Skeletal muscle tissue (tissue), 4 donors: ENCODE measurements around the gene RFTN1. TPM values are rescaled to one million over a fixed set of nuclear protein-coding genes. Genes with fewer than 3 reads are reported as not detected.

ENCODE experiments used
- H3K27ac ChIP-seq: one replicate; pipeline ENCODE4 v1.7.0; 2013; ENCODE audit warnings: mild to moderate bottlenecking, low read depth, low read length, inconsistent platforms
- H3K27me3 ChIP-seq, 3 donors: one replicate each; pipeline ENCODE4 v1.7.0; 2013; ENCODE audit warnings: low read length in 3 of 3; ENCODE audit not compliant: control insufficient read depth in 3 of 3, insufficient read depth in 3 of 3
- H3K36me3 ChIP-seq, 3 donors: one replicate each; pipeline ENCODE4 v1.7.0; 2013; ENCODE audit warnings: low read length in 3 of 3; ENCODE audit not compliant: control insufficient read depth in 3 of 3, insufficient read depth in 3 of 3
- H3K4me1 ChIP-seq, 3 donors: one replicate each; pipeline ENCODE4 v1.7.0; 2013; ENCODE audit warnings: low read length in 3 of 3, mild to moderate bottlenecking in 3 of 3; ENCODE audit not compliant: control insufficient read depth in 3 of 3, insufficient read depth in 3 of 3
- H3K4me3 ChIP-seq, 3 donors: one replicate each; pipeline ENCODE4 v1.7.0; 2013; ENCODE audit warnings: low read length in 3 of 3
- H3K9ac ChIP-seq, 3 donors: one replicate each; pipeline ENCODE4 v1.7.0; 2013; ENCODE audit warnings: low read length in 3 of 3, mild to moderate bottlenecking in 3 of 3, moderate library complexity in 2 of 3, low read depth in 1 of 3
- H3K9me3 ChIP-seq, 3 donors: one replicate each; pipeline ENCODE4 v1.7.0; 2013; ENCODE audit warnings: low read length in 3 of 3; ENCODE audit not compliant: control insufficient read depth in 3 of 3
- total RNA-seq: library from RNA; depleted of rRNA; stranded (reverse); fragments of >200 nt; gene quantifications from one replicate; pipeline ENCODE4 v1.2.3, GENCODE V29; 2014
- donor health status: Osteomylitis.

Gene RFTN1
- total RNA-seq, 1 donor from 2014 or later, result 15.7 TPM

DNA sequence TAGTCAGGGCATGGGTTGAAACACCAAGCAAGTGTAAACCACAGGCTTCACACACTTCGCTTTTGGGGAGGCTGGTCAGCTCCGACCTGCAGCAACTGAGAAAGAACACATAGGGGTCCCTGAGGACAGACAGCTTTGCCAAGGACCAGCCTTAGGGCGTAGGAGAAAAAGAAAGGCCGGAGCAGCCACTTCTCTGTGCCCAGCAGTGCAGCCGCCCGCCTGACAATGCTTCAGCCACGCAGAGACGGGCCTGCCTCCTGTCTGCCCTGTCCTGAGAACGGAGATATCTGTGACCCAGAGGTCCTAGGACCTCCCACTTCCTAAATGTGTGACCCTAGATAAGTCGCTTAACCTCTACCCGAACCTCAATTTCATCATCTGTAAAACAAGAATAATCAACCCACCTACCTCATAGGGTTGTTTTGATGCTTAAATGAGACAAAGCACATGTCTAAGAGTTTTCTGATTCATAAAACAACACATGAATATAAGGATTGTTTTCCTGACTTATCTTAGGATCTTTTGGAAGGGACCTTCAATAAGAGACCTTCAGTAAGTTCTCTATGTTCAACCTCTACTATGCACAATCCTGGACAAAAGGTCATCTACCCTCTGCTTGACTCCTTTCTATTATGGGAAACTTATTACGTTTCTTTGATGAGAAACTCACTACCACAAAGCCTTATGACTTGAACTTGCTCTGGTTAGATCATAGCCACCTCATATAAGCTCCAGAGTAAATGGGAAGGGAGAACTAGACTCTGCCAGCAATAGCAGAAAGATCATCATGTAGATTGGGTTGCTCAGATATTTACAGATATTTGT is 32.9 kb upstream of the RFTN1 start:
- Histone ChIP-seq H3K27me3 (no peaks in the 10 kb centered on the region), H3K36me3 (no peaks in the 10 kb centered on the region), H3K9me3 (no peaks in the 10 kb centered on the region), H3K4me3 (no peak overlapping the region), H3K9ac (no peak overlapping the region), H3K27ac (peak overlapping the region; percentile 62), H3K4me1 (peaks cover 2 to 8% (median 8%) of the 10 kb centered on the region in 3 donors)

- Histone ChIP-seq H3K27me3 (no peaks in the 10 kb centered on the region), H3K36me3 (no peaks in the 10 kb centered on the region), H3K9ac (no peak overlapping the region), H3K9me3 (no peaks in the 10 kb centered on the region), H3K4me3 (no peak overlapping the region), H3K27ac (peak overlapping the region; percentile 62), H3K4me1 (peaks cover 0 to 8% (median 7%) of the 10 kb centered on the region in 3 donors)
Measured at GRCh38 chr3:16545413-16546185, 32.1 kb upstream of the RFTN1 start.

DNA sequence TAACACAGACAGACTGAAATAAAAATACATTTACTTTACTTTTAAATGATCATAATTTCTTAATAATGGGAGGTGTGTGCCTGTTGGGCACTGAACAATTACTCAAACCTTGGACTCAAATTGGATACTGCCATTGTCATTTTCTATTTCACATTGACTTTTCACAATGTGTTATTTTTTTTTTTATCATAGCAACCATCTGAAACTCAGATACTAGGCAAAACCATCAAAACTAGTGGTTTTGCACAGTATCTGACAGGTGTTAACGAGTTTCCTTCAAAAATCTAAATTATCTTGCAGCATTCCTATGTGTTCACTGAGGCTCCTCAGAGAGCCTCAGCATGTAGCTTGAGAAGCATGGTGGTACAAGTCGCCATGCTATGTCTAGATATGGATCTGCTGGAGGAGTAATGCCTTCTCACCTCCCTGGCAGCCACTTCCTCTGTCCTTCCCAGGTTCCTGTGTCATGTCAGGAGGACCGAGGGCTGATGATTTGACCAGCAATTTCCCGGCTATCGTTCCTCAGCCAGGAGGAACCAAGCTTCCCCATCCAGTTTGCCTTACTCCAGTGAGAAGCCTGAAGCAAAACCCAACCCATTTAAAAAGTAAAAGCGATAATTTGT is 29.9 kb upstream of the RFTN1 start:
- peaks cover 0 to 8% (median 2%) of the 10 kb centered on the region in 3 donors for H3K4me1 ChIP-seq
- H3K36me3 ChIP-seq, result no peaks in the 10 kb centered on the region
- no peak overlapping the region for H3K9ac ChIP-seq
- no peaks in the 10 kb centered on the region for H3K9me3 ChIP-seq
- no peak overlapping the region for H3K4me3 ChIP-seq
- no peak overlapping the region for H3K27ac ChIP-seq
- no peaks in the 10 kb centered on the region for H3K27me3 ChIP-seq

- Histone ChIP-seq H3K4me1 (peaks cover 0 to 3% (median 0%) of the 10 kb centered on the region in 3 donors), H3K36me3 (no peaks in the 10 kb centered on the region), H3K4me3 (no peak overlapping the region), H3K9me3 (no peaks in the 10 kb centered on the region), H3K9ac (no peak overlapping the region), H3K27me3 (no peaks in the 10 kb centered on the region), H3K27ac (no peak overlapping the region)
Measured at GRCh38 chr3:16538507-16538906, 25.0 kb upstream of the RFTN1 start.

- no peaks in the 10 kb centered on the region for H3K27me3 ChIP-seq
- H3K9ac ChIP-seq, result no peak overlapping the region
- no peaks in the 10 kb centered on the region for H3K9me3 ChIP-seq
- peaks cover 0 to 3% (median 0%) of the 10 kb centered on the region in 3 donors for H3K4me1 ChIP-seq
- no peaks in the 10 kb centered on the region for H3K36me3 ChIP-seq
- H3K27ac ChIP-seq, result no peak overlapping the region
- no peak overlapping the region for H3K4me3 ChIP-seq
Measured at GRCh38 chr3:16536996-16537395, 23.5 kb upstream of the RFTN1 start.

GRCh38 chr3:16536344-16536663 is 22.8 kb upstream of the RFTN1 start:
- peaks cover 0 to 3% (median 0%) of the 10 kb centered on the region in 3 donors for H3K4me1 ChIP-seq
- H3K9me3 ChIP-seq, result no peaks in the 10 kb centered on the region
- H3K4me3 ChIP-seq, result no peak overlapping the region
- no peaks in the 10 kb centered on the region for H3K27me3 ChIP-seq
- no peak overlapping the region for H3K27ac ChIP-seq
- H3K36me3 ChIP-seq, result no peaks in the 10 kb centered on the region
- no peak overlapping the region for H3K9ac ChIP-seq

GRCh38 chr3:16534640-16535262 is 21.3 kb upstream of the RFTN1 start:
- H3K4me1 ChIP-seq, result peaks cover 0 to 8% (median 0%) of the 10 kb centered on the region in 3 donors
- H3K36me3 ChIP-seq, result no peaks in the 10 kb centered on the region
- H3K4me3 ChIP-seq, result no peak overlapping the region
- H3K27me3 ChIP-seq, result no peaks in the 10 kb centered on the region
- H3K27ac ChIP-seq, result no peak overlapping the region
- H3K9me3 ChIP-seq, result no peaks in the 10 kb centered on the region
- H3K9ac ChIP-seq, result no peak overlapping the region

GRCh38 chr3:16533928-16534574 is 20.6 kb upstream of the RFTN1 start:
- H3K36me3 ChIP-seq, result no peaks in the 10 kb centered on the region

GRCh38 chr3:16529264-16529663 is 15.8 kb upstream of the RFTN1 start:
- Histone ChIP-seq H3K36me3 (no peaks in the 10 kb centered on the region), H3K9ac (peak overlapping the region in 1 of 3 donors; percentile 55), H3K4me1 (peaks cover 16 to 28% (median 17%) of the 10 kb centered on the region in 3 donors), H3K4me3 (peak overlapping the region in 1 of 3 donors; percentile 30), H3K27ac (peak overlapping the region; percentile 75), H3K27me3 (no peaks in the 10 kb centered on the region), H3K9me3 (no peaks in the 10 kb centered on the region)

More at GRCh38 chr3:16533928-16534574, 20.6 kb upstream of the RFTN1 start:
- H3K9ac ChIP-seq, result no peak overlapping the region
- peaks cover 3 to 15% (median 4%) of the 10 kb centered on the region in 3 donors for H3K4me1 ChIP-seq
- no peak overlapping the region for H3K4me3 ChIP-seq
- H3K27ac ChIP-seq, result no peak overlapping the region
- no peaks in the 10 kb centered on the region for H3K27me3 ChIP-seq
- no peaks in the 10 kb centered on the region for H3K9me3 ChIP-seq
